Activated T-cell treated with anti-CD3 and anti-CD28 coated beads, Interleukin-2, amount 50 U/mL, for 4 hours (primary cell): Measurements from ENCODE around the gene RNF17. TPM values are rescaled to one million over a fixed set of nuclear protein-coding genes. Genes with fewer than 3 reads are reported as not detected.
"Not testable (repeated sequence)": the region's sequence is repeated elsewhere in the genome, so short reads cannot be mapped to it uniquely, and the experiment has no call there.

Experiments
- ATAC-seq, 2 donors: fragments of 200-7000 bp; cut with Tn5 transposase; one replicate each; pipeline ENCODE4 v1.10.0; 2021
- DNase-seq: peaks from one replicate; pipeline ENCODE4 v3.0.0-alpha.2; 2020
- H3K27me3 Mint-ChIP-seq: one replicate; pipeline ENCODE4 v1.8.0; 2021; ENCODE audit warnings: low read depth, mixed read lengths
- H3K36me3 Mint-ChIP-seq: one replicate; pipeline ENCODE4 v1.8.0; 2022; ENCODE audit warnings: mixed read lengths; ENCODE audit not compliant: insufficient read depth
- H3K4me1 Mint-ChIP-seq: one replicate; pipeline ENCODE4 v1.8.0; 2021; ENCODE audit warnings: low read depth, mixed read lengths
- H3K4me3 Mint-ChIP-seq: one replicate; pipeline ENCODE4 v1.8.0; 2021; ENCODE audit warnings: mild to moderate bottlenecking, moderate library complexity, mixed read lengths
- H3K9me3 Mint-ChIP-seq: one replicate; pipeline ENCODE4 v1.8.0; 2021; ENCODE audit warnings: mixed read lengths
- total RNA-seq, 3 donors: library from RNA; stranded (reverse); gene quantifications; one replicate each; pipeline ENCODE4 v1.2.1, GENCODE V29; 2021

The RNF17 gene
- total RNA-seq, 3 donors from 2014 or later, result not detected

DNA sequence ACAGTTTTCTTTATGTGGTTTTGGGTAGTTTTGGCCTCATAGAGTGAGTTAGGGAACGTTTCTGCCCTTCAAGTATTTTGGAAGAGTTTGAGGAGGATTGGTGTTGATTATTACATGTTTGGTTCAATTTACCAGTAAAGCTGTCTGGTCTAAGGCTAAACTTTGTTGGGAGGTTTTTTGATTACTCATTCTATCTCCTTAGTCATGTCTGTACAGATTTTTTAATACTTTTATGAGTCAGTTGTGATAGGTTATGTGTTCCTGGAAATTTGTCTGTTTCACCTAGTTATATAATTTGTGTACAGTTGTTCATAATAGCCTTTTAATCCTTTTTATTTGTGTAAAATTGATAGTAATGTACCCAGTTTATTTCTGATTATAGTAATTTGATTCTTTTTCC, 20.4 kb downstream of the RNF17 start:
- DNase-seq, result no peak
- Mint-ChIP-seq H3K9me3 (peaks cover 14% of the 10 kb centered on the region), H3K27me3 (peaks cover 17% of the 10 kb centered on the region), H3K4me1 (peaks cover 2% of the 10 kb centered on the region), H3K36me3 (no peaks in the 10 kb centered on the region), H3K4me3 (no peak overlapping the region)
- peak in 1 of 2 donors; percentile 48 for ATAC-seq

DNA sequence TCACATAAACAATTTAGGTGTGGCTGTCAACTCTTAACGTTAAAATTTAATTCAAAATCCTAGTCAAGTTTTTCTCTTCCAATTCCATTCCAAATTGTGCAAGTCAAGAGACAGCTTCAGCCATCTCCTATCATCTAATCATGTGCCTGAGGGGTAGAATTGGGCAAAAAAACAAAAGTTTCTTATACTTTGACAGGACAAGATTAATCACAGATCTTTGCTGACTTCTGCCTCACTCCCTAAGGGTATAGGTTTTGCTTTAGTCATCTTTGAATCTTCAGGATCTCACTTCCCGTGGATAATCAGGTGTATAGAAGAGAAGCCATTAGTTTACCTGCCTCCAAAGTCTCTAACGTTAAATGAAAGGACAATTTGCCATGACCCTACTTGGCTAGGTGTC, 24.6 kb downstream of the RNF17 start:
- peaks cover 20% of the 10 kb centered on the region for H3K27me3 Mint-ChIP-seq

GRCh38 chr13:24802074-24802473, 38.1 kb downstream of the RNF17 start:
- ATAC-seq, result no peak
- Mint-ChIP-seq H3K4me1 (no peaks in the 10 kb centered on the region), H3K4me3 (no peak overlapping the region), H3K27me3 (peaks cover 15% of the 10 kb centered on the region), H3K9me3 (no peaks in the 10 kb centered on the region), H3K36me3 (no peaks in the 10 kb centered on the region)
- no peak for DNase-seq

More for the DNA sequence above, 24.6 kb downstream of the RNF17 start:
- DNase-seq (no peak), ATAC-seq (no peak)
- Mint-ChIP-seq H3K9me3 (peaks cover 14% of the 10 kb centered on the region), H3K4me3 (no peak overlapping the region), H3K36me3 (no peaks in the 10 kb centered on the region), H3K4me1 (peaks cover 2% of the 10 kb centered on the region)

- DNase-seq (no peak), ATAC-seq (no peak)
- Mint-ChIP-seq H3K27me3 (peaks cover 27% of the 10 kb centered on the region), H3K4me3 (no peak overlapping the region), H3K36me3 (no peaks in the 10 kb centered on the region), H3K9me3 (peaks cover 10% of the 10 kb centered on the region), H3K4me1 (no peaks in the 10 kb centered on the region)
These were observed 57.2 kb downstream of the RNF17 start for GRCh38 chr13:24821207-24821606.

GRCh38 chr13:24822640-24823039, 58.7 kb downstream of the RNF17 start:
- DNase-seq, result no peak
- H3K4me1 Mint-ChIP-seq, result no peaks in the 10 kb centered on the region
- H3K9me3 Mint-ChIP-seq, result peaks cover 10% of the 10 kb centered on the region
- no peak for ATAC-seq
- H3K27me3 Mint-ChIP-seq, result peaks cover 25% of the 10 kb centered on the region
- H3K36me3 Mint-ChIP-seq, result no peaks in the 10 kb centered on the region
- H3K4me3 Mint-ChIP-seq, result no peak overlapping the region

DNA sequence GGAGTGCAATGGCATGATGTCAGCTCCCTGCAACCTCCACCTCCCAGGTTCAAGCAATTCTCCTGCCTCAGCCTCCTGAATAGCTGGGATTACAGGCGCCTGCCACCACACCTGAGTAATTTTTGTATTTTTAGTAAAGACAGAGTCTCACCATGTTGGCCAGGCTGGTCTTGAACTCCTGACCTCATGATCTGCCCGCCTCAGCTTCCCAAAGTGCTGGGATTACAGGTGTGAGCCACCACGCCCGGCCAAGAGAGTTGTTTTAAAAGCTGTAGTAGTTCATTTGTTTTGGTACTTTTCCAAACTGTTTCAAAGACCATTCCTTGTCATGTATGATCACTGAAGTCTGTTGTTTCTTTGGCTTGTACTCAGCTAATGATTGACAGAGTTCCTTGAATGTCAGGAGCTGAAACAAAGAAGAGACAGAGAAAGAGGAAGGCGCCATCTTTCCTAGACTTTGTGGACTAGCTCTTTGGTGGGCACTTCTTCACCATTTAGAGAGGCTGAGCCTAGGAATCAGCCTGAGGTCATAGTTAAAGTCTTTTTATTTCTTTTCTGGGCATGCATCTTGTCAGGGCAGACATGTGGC, 59.2 kb downstream of the RNF17 start:
- Mint-ChIP-seq H3K27me3 (peaks cover 25% of the 10 kb centered on the region), H3K9me3 (peaks cover 10% of the 10 kb centered on the region)
- DNase-seq, H3K4me1 Mint-ChIP-seq, ATAC-seq, H3K36me3 Mint-ChIP-seq, H3K4me3 Mint-ChIP-seq: not testable (repeated sequence)

DNA sequence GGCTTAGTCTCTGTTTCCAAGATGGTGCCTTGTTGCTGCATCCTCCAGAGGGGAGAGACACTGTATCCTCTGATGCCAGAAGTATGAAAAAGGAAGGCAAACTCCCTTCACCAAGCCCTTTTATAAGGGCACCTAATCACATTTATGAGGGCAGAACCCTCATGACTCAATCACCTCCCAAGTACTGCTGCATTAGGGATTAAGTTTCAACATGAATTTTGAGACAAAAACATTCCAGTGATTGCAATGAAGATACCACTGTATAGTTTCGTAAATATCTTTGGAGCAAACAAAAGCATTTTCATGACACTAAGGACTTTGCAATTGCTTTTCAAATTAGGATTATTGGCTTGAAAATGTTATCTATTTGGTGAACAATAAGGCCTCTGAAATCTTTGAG, 63.8 kb downstream of the RNF17 start:
- Mint-ChIP-seq H3K4me3 (no peak overlapping the region), H3K36me3 (no peaks in the 10 kb centered on the region), H3K9me3 (no peaks in the 10 kb centered on the region), H3K4me1 (no peaks in the 10 kb centered on the region), H3K27me3 (peaks cover 30% of the 10 kb centered on the region)
- DNase-seq, result no peak
- no peak for ATAC-seq

DNA sequence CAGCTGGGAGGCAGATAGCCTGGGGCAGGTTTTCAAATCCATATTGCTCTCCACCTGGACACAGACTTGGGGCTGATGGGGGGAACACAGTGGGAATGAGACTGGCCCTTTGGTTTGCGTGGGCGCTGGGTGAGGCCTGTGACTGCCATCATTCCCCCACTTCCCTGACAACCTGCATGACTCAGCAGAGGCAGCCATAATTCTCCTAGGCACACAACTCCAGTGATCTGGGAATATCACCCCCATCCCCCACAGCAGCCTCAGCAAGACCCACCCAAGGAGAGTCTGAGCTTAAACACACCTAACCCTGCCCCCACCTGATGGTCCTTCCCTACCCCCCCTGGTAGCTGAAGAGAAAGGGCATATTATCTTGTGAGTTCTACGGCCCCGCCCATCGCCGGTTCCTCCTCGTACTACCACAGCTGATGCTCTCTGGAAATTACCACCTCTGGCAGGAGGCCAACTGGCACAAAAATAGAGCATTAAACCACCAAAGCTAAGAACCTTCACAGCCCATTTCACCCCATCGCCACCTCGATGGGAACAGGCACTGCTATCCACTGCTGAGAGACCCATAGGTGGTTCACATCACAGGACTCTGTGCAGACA, 71.0 kb downstream of the RNF17 start:
- ATAC-seq, result no peak
- H3K4me3 Mint-ChIP-seq, result no peak overlapping the region

GRCh38 chr13:24837528-24837927, 73.6 kb downstream of the RNF17 start:
- H3K27me3 Mint-ChIP-seq, result peaks cover 24% of the 10 kb centered on the region
- DNase-seq, ATAC-seq, H3K4me3 Mint-ChIP-seq, H3K36me3 Mint-ChIP-seq, H3K9me3 Mint-ChIP-seq, H3K4me1 Mint-ChIP-seq: not testable (repeated sequence)

More for the DNA sequence above, 71.0 kb downstream of the RNF17 start:
- peaks cover 26% of the 10 kb centered on the region for H3K27me3 Mint-ChIP-seq
- H3K36me3 Mint-ChIP-seq, result no peaks in the 10 kb centered on the region
- H3K9me3 Mint-ChIP-seq, result no peaks in the 10 kb centered on the region
- no peaks in the 10 kb centered on the region for H3K4me1 Mint-ChIP-seq
- no peak for DNase-seq

- H3K9me3 Mint-ChIP-seq, result no peaks in the 10 kb centered on the region
- ATAC-seq (no peak), DNase-seq (no peak)
- peaks cover 2% of the 10 kb centered on the region for H3K27me3 Mint-ChIP-seq
- H3K36me3 Mint-ChIP-seq, result no peaks in the 10 kb centered on the region
- H3K4me3 Mint-ChIP-seq, result no peak overlapping the region
- H3K4me1 Mint-ChIP-seq, result no peaks in the 10 kb centered on the region
These were observed 78.7 kb downstream of the RNF17 start for GRCh38 chr13:24842549-24843274.

DNA sequence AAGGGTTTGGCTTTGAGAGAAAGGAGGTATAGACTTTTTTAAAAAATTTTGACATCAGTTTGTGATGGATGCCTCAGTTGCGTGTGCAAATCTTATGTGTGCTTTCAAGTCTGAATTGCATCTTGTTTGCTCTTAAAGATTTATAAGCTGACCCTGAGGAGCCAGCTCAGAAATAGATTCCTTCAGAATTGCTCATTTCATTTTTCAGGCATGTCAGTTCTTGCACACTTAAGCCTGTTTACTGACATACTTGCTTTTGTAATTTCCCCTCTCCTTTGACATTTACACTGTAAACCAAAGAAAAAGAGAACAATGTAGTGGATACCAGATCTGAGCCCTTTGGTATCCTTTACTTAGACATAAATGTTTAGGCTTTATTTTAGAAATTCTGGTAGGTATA, 87.6 kb downstream of the RNF17 start:
- H3K9me3 Mint-ChIP-seq, result no peaks in the 10 kb centered on the region
- H3K4me3 Mint-ChIP-seq, result no peak overlapping the region
- H3K4me1 Mint-ChIP-seq, result no peaks in the 10 kb centered on the region
- peaks cover 20% of the 10 kb centered on the region for H3K27me3 Mint-ChIP-seq
- DNase-seq, result no peak
- no peaks in the 10 kb centered on the region for H3K36me3 Mint-ChIP-seq
- no peak for ATAC-seq

DNA sequence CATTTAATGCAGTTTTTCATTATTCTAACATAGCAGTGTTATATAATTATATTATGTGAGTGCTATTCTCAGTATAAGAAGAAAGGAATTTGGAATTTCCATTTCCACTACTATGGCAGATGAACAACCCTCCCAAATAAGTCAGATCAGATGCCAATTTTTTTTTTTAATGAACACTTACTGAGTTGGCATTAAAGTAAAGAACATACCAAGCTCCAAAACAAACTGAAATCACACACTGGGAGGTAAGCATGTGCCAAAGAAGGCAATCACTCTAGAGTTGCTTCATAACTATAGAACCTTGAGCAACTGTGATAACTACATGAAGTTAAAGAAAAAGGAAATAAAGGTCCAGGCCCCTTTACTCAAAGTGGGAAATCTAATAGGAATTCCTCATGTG, 90.3 kb downstream of the RNF17 start:
- Mint-ChIP-seq H3K27me3 (peaks cover 24% of the 10 kb centered on the region), H3K36me3 (no peaks in the 10 kb centered on the region), H3K4me3 (no peak overlapping the region), H3K9me3 (no peaks in the 10 kb centered on the region), H3K4me1 (no peaks in the 10 kb centered on the region)
- ATAC-seq, result no peak
- no peak for DNase-seq

GRCh38 chr13:24858953-24859352, 95.0 kb downstream of the RNF17 start:
- DNase-seq, result no peak
- H3K9me3 Mint-ChIP-seq, result no peaks in the 10 kb centered on the region
- no peaks in the 10 kb centered on the region for H3K36me3 Mint-ChIP-seq
- no peak for ATAC-seq
- H3K4me1 Mint-ChIP-seq, result no peaks in the 10 kb centered on the region
- peaks cover 13% of the 10 kb centered on the region for H3K27me3 Mint-ChIP-seq
- no peak overlapping the region for H3K4me3 Mint-ChIP-seq

GRCh38 chr13:24860770-24861169, 96.8 kb downstream of the RNF17 start:
- H3K9me3 Mint-ChIP-seq, result no peaks in the 10 kb centered on the region
- H3K4me1 Mint-ChIP-seq, result peaks cover 3% of the 10 kb centered on the region
- H3K4me3 Mint-ChIP-seq, result no peak overlapping the region
- DNase-seq, result no peak
- H3K36me3 Mint-ChIP-seq, result no peaks in the 10 kb centered on the region
- ATAC-seq, result no peak
- peaks cover 6% of the 10 kb centered on the region for H3K27me3 Mint-ChIP-seq
